Stimulated activated CD8-positive, alpha-beta memory T cell treated with anti-CD3 and anti-CD28 coated beads, Interleukin-4, amount 100 ng/mL, for 4 hours (primary cell): ENCODE results near the gene CD200R1L.

ENCODE experiments used
- DNase-seq, 2 donors: peaks; one replicate each; pipeline ENCODE4 v3.0.0-alpha.2; 2020; ENCODE audit warnings: low read depth in 2 of 2, low spot score in 1 of 2

Gene CD200R1L

DNA sequence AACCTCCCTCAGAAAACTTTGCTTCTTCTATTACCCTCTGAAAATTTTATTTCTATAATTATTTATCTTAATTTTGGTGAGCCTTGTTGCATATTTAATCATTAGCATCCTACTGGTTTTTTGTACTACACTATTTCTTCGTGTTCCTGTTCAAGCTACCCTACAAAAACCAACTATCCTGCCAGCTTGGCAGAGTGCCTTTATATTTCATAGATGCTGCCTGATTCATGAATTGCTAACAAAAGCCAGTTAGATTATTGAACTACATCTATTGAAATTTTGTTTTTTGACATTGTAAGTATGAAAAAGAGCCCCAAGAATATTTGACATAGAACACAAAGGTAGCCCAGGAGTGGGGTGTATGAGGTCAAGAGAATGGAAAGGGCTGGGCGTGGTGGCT, 78.9 kb downstream of the CD200R1L start:
- DNase-seq = no peak

DNA sequence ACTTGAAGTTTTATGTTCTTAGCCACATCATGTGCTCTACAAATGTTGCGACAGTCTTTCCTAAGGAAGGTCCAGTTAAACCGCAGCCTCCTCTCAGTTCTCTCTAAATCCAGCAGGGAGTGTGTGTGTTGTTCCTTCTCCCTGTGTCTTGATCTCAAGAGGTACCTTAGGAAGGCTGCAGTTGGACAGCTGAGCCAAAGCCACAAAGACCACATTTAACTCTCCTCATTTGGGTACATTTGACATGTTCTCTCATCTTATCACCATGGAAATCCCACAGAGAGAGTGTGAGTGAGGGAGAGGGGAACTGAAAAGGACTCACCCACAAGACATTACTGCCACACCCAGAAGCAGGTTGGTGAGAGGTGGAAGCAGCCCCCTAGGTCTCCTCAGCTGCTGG, 79.5 kb downstream of the CD200R1L start:
- DNase-seq = no peak
